ENCODE results near the gene KCNIP4. TPM values are rescaled to one million over a fixed set of nuclear protein-coding genes. Genes with fewer than 3 reads are reported as not detected.

KCNIP4 gene
- polyA plus RNA-seq, 3 donors: 0.09 to 0.25 TPM; not detected in 1

DNA sequence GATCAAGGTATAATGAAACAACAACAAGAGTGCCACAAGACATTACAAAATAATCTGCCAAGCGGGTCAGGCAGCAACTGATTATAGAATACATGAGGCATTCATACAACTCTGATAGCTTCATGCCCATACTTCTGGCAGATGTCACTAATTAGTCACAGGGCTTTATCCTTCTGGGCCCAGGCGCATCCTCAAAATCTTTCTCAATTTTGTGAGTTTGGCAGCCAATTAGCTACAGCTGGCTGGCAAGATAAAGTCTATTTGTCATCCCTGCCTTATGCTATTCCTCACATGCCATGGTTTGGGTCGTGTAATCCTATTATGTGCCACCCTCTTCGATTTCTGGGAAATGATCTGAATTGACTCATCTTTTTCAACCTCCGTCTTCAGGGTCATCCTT, 994.0 kb downstream of the KCNIP4 start:
- no peak overlapping the region for H3K27ac Mint-ChIP-seq
- DNase-seq: no peak
- no peaks in the 10 kb centered on the region for H3K36me3 Mint-ChIP-seq
- TF ChIP-seq, protein P1, sequence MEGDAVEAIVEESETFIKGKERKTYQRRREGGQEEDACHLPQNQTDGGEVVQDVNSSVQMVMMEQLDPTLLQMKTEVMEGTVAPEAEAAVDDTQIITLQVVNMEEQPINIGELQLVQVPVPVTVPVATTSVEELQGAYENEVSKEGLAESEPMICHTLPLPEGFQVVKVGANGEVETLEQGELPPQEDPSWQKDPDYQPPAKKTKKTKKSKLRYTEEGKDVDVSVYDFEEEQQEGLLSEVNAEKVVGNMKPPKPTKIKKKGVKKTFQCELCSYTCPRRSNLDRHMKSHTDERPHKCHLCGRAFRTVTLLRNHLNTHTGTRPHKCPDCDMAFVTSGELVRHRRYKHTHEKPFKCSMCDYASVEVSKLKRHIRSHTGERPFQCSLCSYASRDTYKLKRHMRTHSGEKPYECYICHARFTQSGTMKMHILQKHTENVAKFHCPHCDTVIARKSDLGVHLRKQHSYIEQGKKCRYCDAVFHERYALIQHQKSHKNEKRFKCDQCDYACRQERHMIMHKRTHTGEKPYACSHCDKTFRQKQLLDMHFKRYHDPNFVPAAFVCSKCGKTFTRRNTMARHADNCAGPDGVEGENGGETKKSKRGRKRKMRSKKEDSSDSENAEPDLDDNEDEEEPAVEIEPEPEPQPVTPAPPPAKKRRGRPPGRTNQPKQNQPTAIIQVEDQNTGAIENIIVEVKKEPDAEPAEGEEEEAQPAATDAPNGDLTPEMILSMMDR (IDR thresholded peaks at IDR 0.05): no peak
- Histone ChIP-seq H3K4me3 (replicated peaks in 1 of 3; ENCODE audit: low read depth in 2 of 3, low read length in 3 of 3) (no peak overlapping the region), H3K4me1 (ENCODE audit: control insufficient read depth in 1 of 2, insufficient read depth in 2 of 2, low read length in 2 of 2) (no peaks in the 10 kb centered on the region), H3K9ac (ENCODE audit: insufficient read depth, low read length, poor library complexity, severe bottlenecking) (no peak overlapping the region), H3K27me3 (ENCODE audit: control insufficient read depth in 2 of 2, insufficient read depth in 2 of 2, low read length in 2 of 2) (no peaks in the 10 kb centered on the region), H3K79me2 (ENCODE audit: insufficient read depth, low read length) (no peaks in the 10 kb centered on the region), H3K4me2 (replicated peaks; ENCODE audit: extremely low read depth, low read length, poor library complexity, severe bottlenecking) (no peak overlapping the region), H3K9me3 (replicated peaks in 1 of 2; ENCODE audit: control insufficient read depth in 1 of 2, insufficient read depth in 1 of 2, low read length in 2 of 2) (peaks cover 0 to 6% of the 10 kb centered on the region in 2 donors), H3K27ac (ENCODE audit: low read depth in 1 of 2, low read length in 2 of 2) (no peak overlapping the region), H3K36me3 (replicated peaks in 1 of 2; ENCODE audit: control insufficient read depth in 1 of 2, insufficient read depth in 2 of 2, low read length in 2 of 2) (no peaks in the 10 kb centered on the region), H4K20me1 (ENCODE audit: insufficient read depth, low read length) (no peaks in the 10 kb centered on the region), H2AFZ (ENCODE audit: insufficient read depth, low read depth, low read length, poor library complexity, severe bottlenecking) (no peak overlapping the region)
- WGBS (ENCODE audit: insufficient coverage): 88% methylated on average over 3 of the region's 5 CpGs
- no peak overlapping the region for H3K4me3 Mint-ChIP-seq
- no peaks in the 10 kb centered on the region for H3K27me3 Mint-ChIP-seq (ENCODE audit: low read depth in 3 of 3)
- intact Hi-C loops (cut with micrococcal nuclease): no loop called here
- peaks cover 0 to 4% (median 3%) of the 10 kb centered on the region in 7 donors for H3K9me3 Mint-ChIP-seq
- no peaks in the 10 kb centered on the region for H3K4me1 Mint-ChIP-seq

DNA sequence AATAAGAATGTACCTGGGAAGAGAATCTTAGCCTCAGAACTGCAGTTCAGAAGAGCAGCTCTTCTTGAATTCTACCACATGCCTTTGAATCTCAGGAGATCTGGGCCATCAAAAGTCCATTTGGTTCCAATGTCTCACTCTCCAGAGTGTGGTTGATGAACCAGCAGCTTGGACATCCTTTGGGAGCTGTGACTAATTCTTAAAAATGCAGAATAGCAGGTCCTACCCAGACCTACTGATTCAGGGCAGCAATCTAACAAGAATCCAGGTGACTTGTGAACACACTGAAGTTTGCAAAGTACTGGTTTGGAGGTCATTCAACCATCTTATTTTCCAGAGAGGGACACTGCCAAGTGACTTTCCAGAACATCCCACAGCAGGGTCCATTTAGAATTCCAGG, 1003.6 kb downstream of the KCNIP4 start:
- Mint-ChIP-seq H3K27me3 (ENCODE audit: low read depth in 3 of 3) (peaks cover 0 to 1% (median 0%) of the 10 kb centered on the region in 3 donors), H3K4me1 (no peaks in the 10 kb centered on the region), H3K9me3 (peaks cover 1 to 10% (median 3%) of the 10 kb centered on the region in 7 donors), H3K4me3 (no peak overlapping the region), H3K36me3 (no peaks in the 10 kb centered on the region), H3K27ac (no peak overlapping the region)
- TF ChIP-seq, protein P1 (IDR thresholded peaks at IDR 0.05): no peak
- no peak overlapping the region for H2AFZ ChIP-seq (ENCODE audit: insufficient read depth, low read depth, low read length, poor library complexity, severe bottlenecking)
- H4K20me1 ChIP-seq (ENCODE audit: insufficient read depth, low read length): no peaks in the 10 kb centered on the region
- no peaks in the 10 kb centered on the region for H3K27me3 ChIP-seq (ENCODE audit: control insufficient read depth in 2 of 2, insufficient read depth in 2 of 2, low read length in 2 of 2)
- no peak overlapping the region for H3K9ac ChIP-seq (ENCODE audit: insufficient read depth, low read length, poor library complexity, severe bottlenecking)
- no peak overlapping the region for H3K27ac ChIP-seq (ENCODE audit: low read depth in 1 of 2, low read length in 2 of 2)
- peaks cover 10 to 16% of the 10 kb centered on the region in 2 donors for H3K9me3 ChIP-seq (replicated peaks in 1 of 2; ENCODE audit: control insufficient read depth in 1 of 2, insufficient read depth in 1 of 2, low read length in 2 of 2)
- no peaks in the 10 kb centered on the region for H3K79me2 ChIP-seq (ENCODE audit: insufficient read depth, low read length)
- no peak overlapping the region for H3K4me3 ChIP-seq (replicated peaks in 1 of 3; ENCODE audit: low read depth in 2 of 3, low read length in 3 of 3)
- intact Hi-C loops (cut with micrococcal nuclease): no loop called here
- H3K4me1 ChIP-seq (ENCODE audit: control insufficient read depth in 1 of 2, insufficient read depth in 2 of 2, low read length in 2 of 2): no peaks in the 10 kb centered on the region
- DNase-seq: no peak
- no peak overlapping the region for H3K4me2 ChIP-seq (replicated peaks; ENCODE audit: extremely low read depth, low read length, poor library complexity, severe bottlenecking)
- no peaks in the 10 kb centered on the region for H3K36me3 ChIP-seq (replicated peaks in 1 of 2; ENCODE audit: control insufficient read depth in 1 of 2, insufficient read depth in 2 of 2, low read length in 2 of 2)

Measured in CD14-positive monocyte (primary cell).